ENCODE data around the gene DYNC1H1.

- TF ChIP-seq CTCF (IDR thresholded peaks at IDR 0.05) (no peak), ZFX (IDR thresholded peaks at IDR 0.05; ENCODE audit: borderline replicate concordance) (no peak)
Observed at GRCh38 chr14:101927859-101928258, 36.5 kb upstream of the DYNC1H1 start.

Measured in 22Rv1 (cell line).